PFSK-1 (cell line): ENCODE data around the gene SPOCD1.

Source experiments
- FOXP2 ChIP-seq: optimal IDR thresholded peaks from 2 replicates; pipeline ENCODE3; 2011; ENCODE audit warnings: borderline replicate concordance, control low read depth, inconsistent platforms; ENCODE audit not compliant: insufficient read depth; ENCODE audit errors: extremely low read length, extremely low read depth
- POLR2AphosphoS5 ChIP-seq: IDR thresholded peaks from 2 replicates; pipeline ENCODE4 v1.6.1; 2012; ENCODE audit warnings: low read depth, mild to moderate bottlenecking, control low read depth, low read length, moderate library complexity
- SIN3A ChIP-seq: IDR thresholded peaks from 2 replicates; pipeline ENCODE4 v1.6.1; 2012; ENCODE audit warnings: mild to moderate bottlenecking, low read length, moderate library complexity, borderline replicate concordance; ENCODE audit not compliant: insufficient read depth
- TAF1 ChIP-seq: IDR thresholded peaks from 2 replicates; pipeline ENCODE4 v1.6.1; 2012; ENCODE audit warnings: low read length, control low read depth, borderline replicate concordance; ENCODE audit not compliant: insufficient read depth
- TF ChIP-seq, protein P1 (sequence below), 2 experiments: IDR thresholded peaks; 2 replicates each; pipeline versions ENCODE4 v1.6.1 to v1.8.0; 2011 to 2012; ENCODE audit warnings: low read depth in 2 of 2, low read length in 2 of 2, control low read depth in 1 of 2, inconsistent platforms in 1 of 2, mild to moderate bottlenecking in 1 of 2, moderate library complexity in 1 of 2; ENCODE audit not compliant: insufficient read depth in 1 of 2

DNA sequence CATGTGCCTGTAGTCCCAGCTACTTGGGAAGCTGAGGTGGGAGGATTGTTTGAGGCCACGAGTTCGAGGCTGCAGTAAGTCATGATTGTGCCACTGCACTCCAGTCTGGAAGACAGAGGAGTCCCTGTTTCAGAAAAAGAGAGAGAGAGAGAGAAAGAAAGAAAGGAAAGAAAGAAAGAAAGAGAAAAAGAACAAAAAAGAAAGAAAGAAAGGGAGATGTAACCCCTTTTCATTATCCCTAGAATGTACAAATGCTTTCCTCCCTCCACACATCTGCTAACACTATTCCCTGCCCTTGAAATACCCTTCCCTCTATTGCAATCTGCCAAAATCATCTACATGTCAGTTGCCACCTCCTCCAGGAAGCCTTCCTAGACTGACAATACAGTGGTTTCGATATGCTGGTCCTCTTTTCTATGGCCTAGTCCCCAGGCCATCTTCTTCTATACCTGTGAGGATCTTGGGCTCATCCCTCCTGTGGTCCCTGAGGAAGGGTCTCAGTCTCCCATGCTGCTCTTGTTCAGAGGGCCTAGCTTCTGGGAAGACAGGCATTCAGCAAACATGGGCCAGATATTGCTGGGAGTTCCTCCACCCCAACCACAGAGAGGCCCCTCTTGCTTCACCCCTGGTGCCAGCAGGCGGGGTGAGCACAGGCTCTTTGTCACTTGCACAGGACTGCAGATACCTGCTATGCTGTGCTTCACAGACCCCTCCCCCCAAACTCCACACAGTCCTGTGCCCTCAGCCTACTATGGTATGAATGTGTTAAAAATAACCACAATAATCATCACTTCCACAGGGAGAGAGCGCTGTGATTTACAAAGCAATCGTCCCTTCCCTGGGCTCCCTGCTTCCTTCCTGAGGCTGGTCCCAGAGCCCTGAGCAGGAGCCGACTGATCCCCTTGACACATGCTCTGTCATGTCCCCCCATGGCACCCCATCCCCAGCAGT is 65.8 kb downstream of the SPOCD1 start:
- TF ChIP-seq POLR2AphosphoS5 = no peak
- TF ChIP-seq, protein P1, sequence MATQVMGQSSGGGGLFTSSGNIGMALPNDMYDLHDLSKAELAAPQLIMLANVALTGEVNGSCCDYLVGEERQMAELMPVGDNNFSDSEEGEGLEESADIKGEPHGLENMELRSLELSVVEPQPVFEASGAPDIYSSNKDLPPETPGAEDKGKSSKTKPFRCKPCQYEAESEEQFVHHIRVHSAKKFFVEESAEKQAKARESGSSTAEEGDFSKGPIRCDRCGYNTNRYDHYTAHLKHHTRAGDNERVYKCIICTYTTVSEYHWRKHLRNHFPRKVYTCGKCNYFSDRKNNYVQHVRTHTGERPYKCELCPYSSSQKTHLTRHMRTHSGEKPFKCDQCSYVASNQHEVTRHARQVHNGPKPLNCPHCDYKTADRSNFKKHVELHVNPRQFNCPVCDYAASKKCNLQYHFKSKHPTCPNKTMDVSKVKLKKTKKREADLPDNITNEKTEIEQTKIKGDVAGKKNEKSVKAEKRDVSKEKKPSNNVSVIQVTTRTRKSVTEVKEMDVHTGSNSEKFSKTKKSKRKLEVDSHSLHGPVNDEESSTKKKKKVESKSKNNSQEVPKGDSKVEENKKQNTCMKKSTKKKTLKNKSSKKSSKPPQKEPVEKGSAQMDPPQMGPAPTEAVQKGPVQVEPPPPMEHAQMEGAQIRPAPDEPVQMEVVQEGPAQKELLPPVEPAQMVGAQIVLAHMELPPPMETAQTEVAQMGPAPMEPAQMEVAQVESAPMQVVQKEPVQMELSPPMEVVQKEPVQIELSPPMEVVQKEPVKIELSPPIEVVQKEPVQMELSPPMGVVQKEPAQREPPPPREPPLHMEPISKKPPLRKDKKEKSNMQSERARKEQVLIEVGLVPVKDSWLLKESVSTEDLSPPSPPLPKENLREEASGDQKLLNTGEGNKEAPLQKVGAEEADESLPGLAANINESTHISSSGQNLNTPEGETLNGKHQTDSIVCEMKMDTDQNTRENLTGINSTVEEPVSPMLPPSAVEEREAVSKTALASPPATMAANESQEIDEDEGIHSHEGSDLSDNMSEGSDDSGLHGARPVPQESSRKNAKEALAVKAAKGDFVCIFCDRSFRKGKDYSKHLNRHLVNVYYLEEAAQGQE (IDR thresholded peaks at IDR 0.05; ENCODE audit: insufficient read depth in 1 of 2, low read depth in 2 of 2, low read length in 2 of 2) = no peak
- no peak for TF ChIP-seq SIN3A
- no peak for TF ChIP-seq TAF1
- TF ChIP-seq FOXP2 = no peak
